H9 (cell line): ENCODE data around the gene LRCH1. TPM values are rescaled to one million over a fixed set of nuclear protein-coding genes. Genes with fewer than 3 reads are reported as not detected.

Experiments used
- DNase-seq: peaks from one replicate; pipeline ENCODE4 v3.0.0-alpha.2; 2017
- H2AFZ ChIP-seq: one replicate; pipeline ENCODE4 v1.6.1; 2013; ENCODE audit warnings: mild to moderate bottlenecking, low read length, control low read depth, moderate library complexity
- H2AK5ac ChIP-seq: 2 replicates; pipeline ENCODE4 v1.6.1; 2013; ENCODE audit warnings: low read length, control low read depth, mixed read lengths; ENCODE audit not compliant: insufficient read length
- H2BK120ac ChIP-seq: one replicate; pipeline ENCODE4 v1.6.1; 2013; ENCODE audit warnings: low read depth, mild to moderate bottlenecking, low read length, control low read depth, inconsistent platforms; ENCODE audit not compliant: poor library complexity, severe bottlenecking
- H2BK12ac ChIP-seq: 2 replicates; pipeline ENCODE4 v1.6.1; 2013; ENCODE audit warnings: low read length, control low read depth, mixed read lengths, low read depth; ENCODE audit not compliant: insufficient read length
- H2BK15ac ChIP-seq: 2 replicates; pipeline ENCODE4 v1.6.1; 2013; ENCODE audit warnings: low read depth, low read length, control low read depth
- H2BK20ac ChIP-seq: one replicate; pipeline ENCODE4 v1.6.1; 2013; ENCODE audit warnings: low read depth, mild to moderate bottlenecking, low read length, control low read depth, inconsistent platforms; ENCODE audit not compliant: poor library complexity, severe bottlenecking
- H2BK5ac ChIP-seq: 2 replicates; pipeline ENCODE4 v1.6.1; 2013; ENCODE audit warnings: low read length, control low read depth, mixed read lengths; ENCODE audit not compliant: insufficient read length
- H3K14ac ChIP-seq: 2 replicates; pipeline ENCODE4 v1.6.1; 2013; ENCODE audit warnings: low read length, control low read depth; ENCODE audit not compliant: insufficient read depth
- H3K18ac ChIP-seq: 2 replicates; pipeline ENCODE4 v1.6.1; 2013; ENCODE audit warnings: low read depth, mild to moderate bottlenecking, mixed read lengths, low read length, control low read depth; ENCODE audit not compliant: insufficient read length
- H3K23ac ChIP-seq: 2 replicates; pipeline ENCODE4 v1.6.1; 2013; ENCODE audit warnings: low read length, control low read depth, mixed read lengths, low read depth; ENCODE audit not compliant: insufficient read length
- H3K23me2 ChIP-seq: 2 replicates; pipeline ENCODE4 v1.6.1; 2013; ENCODE audit warnings: low read depth, mild to moderate bottlenecking, mixed read lengths, low read length, control low read depth; ENCODE audit not compliant: insufficient read length, poor library complexity, severe bottlenecking
- H3K27ac ChIP-seq: 2 replicates; pipeline ENCODE4 v1.5.1; 2013; ENCODE audit warnings: low read length, control low read depth, mixed read lengths, low read depth; ENCODE audit not compliant: insufficient read length
- H3K27me3 ChIP-seq: 2 replicates; pipeline ENCODE4 v1.6.1; 2013; ENCODE audit warnings: low read length, control low read depth, inconsistent platforms; ENCODE audit not compliant: insufficient read depth
- H3K4ac ChIP-seq: 2 replicates; pipeline ENCODE4 v1.6.1; 2013; ENCODE audit warnings: low read depth, mild to moderate bottlenecking, control low read depth, inconsistent platforms, low read length, moderate library complexity
- H3K4me1 ChIP-seq: 2 replicates; pipeline ENCODE4 v1.6.1; 2013; ENCODE audit warnings: low read length, control low read depth, inconsistent platforms; ENCODE audit not compliant: insufficient read depth
- H3K4me2 ChIP-seq: 2 replicates; pipeline ENCODE4 v1.6.1; 2013; ENCODE audit warnings: low read length, control low read depth, mixed read lengths; ENCODE audit not compliant: insufficient read length, insufficient read depth
- H3K56ac ChIP-seq: 2 replicates; pipeline ENCODE4 v1.6.1; 2013; ENCODE audit warnings: low read depth, mild to moderate bottlenecking, mixed read lengths, low read length, control low read depth; ENCODE audit not compliant: insufficient read length
- H3K79me1 ChIP-seq: 2 replicates; pipeline ENCODE4 v1.6.1; 2013; ENCODE audit warnings: low read depth, mild to moderate bottlenecking, moderate library complexity, low read length, control low read depth, inconsistent platforms; ENCODE audit not compliant: insufficient read depth, poor library complexity, severe bottlenecking
- H3K79me2 ChIP-seq: 2 replicates; pipeline ENCODE4 v1.6.1; 2013; ENCODE audit warnings: low read length, control low read depth, inconsistent platforms; ENCODE audit not compliant: insufficient read depth
- H3K9ac ChIP-seq: 2 replicates; pipeline ENCODE4 v1.6.1; 2013; ENCODE audit warnings: low read length, control low read depth, mixed read lengths; ENCODE audit not compliant: insufficient read length; ENCODE audit errors: extremely low read depth
- H3K9me3 ChIP-seq: one replicate; pipeline ENCODE4 v1.6.1; 2013; ENCODE audit warnings: low read depth, low read length, inconsistent platforms; ENCODE audit not compliant: control insufficient read depth
- H3T11ph ChIP-seq: one replicate; pipeline ENCODE4 v1.6.1; 2013; ENCODE audit warnings: mild to moderate bottlenecking, low read length, control low read depth, inconsistent platforms
- H4K20me1 ChIP-seq: one replicate; pipeline ENCODE4 v1.6.1; 2013; ENCODE audit not compliant: control insufficient read depth, insufficient read length, insufficient read depth
- H4K5ac ChIP-seq: 2 replicates; pipeline ENCODE4 v1.6.1; 2013; ENCODE audit warnings: low read depth, mild to moderate bottlenecking, mixed read lengths, low read length, control low read depth; ENCODE audit not compliant: insufficient read length
- H4K8ac ChIP-seq: replicated peaks from 2 replicates; pipeline ENCODE4 v1.6.1; 2013; ENCODE audit warnings: low read length, control low read depth, mixed read lengths, low read depth; ENCODE audit not compliant: insufficient read length
- H4K91ac ChIP-seq: 2 replicates; pipeline ENCODE4 v1.6.1; 2013; ENCODE audit warnings: low read depth, mild to moderate bottlenecking, moderate library complexity, mixed read lengths, low read length, control low read depth; ENCODE audit not compliant: insufficient read length
- H3K27ac Mint-ChIP-seq, 3 experiments: 2 replicates in 2 of 3; 3 replicates in 1 of 3; pipeline ENCODE4 v1.8.0; 2020 to 2021; ENCODE audit warnings: mixed read lengths in 3 of 3, mild to moderate bottlenecking in 1 of 3, moderate library complexity in 1 of 3
- H3K27me3 Mint-ChIP-seq: 2 replicates; pipeline ENCODE4 v1.8.0; 2021; ENCODE audit warnings: low read depth, mild to moderate bottlenecking, moderate library complexity, mixed read lengths
- H3K36me3 Mint-ChIP-seq, 3 experiments: 2 replicates in 2 of 3; 3 replicates in 1 of 3; pipeline ENCODE4 v1.8.0; 2020 to 2021; ENCODE audit warnings: low read depth in 3 of 3, mixed read lengths in 3 of 3; ENCODE audit not compliant: insufficient read depth in 1 of 3
- H3K4me1 Mint-ChIP-seq, 2 experiments: 2 replicates each; pipeline ENCODE4 v1.8.0; 2020; ENCODE audit warnings: mixed read lengths in 2 of 2
- H3K4me3 Mint-ChIP-seq, 2 experiments: 2 replicates in 1 of 2; 3 replicates in 1 of 2; pipeline ENCODE4 v1.8.0; 2020 to 2021; ENCODE audit warnings: mild to moderate bottlenecking in 2 of 2, mixed read lengths in 2 of 2, moderate library complexity in 1 of 2
- H3K9me3 Mint-ChIP-seq, 2 experiments: 2 replicates in 1 of 2; 3 replicates in 1 of 2; pipeline ENCODE4 v1.8.0; 2020; ENCODE audit warnings: mild to moderate bottlenecking in 2 of 2, mixed read lengths in 2 of 2, moderate library complexity in 1 of 2
- total RNA-seq: library from RNA; stranded (reverse); gene quantifications from 2 replicates; pipeline ENCODE4 v1.2.1, GENCODE V29; 2021
- TF ChIP-seq, protein P1 (sequence below): fragments of 200-600 bp; sonication (generic); conservative IDR thresholded peaks from 3 replicates; pipeline ENCODE4 v1.8.0; 2021; ENCODE audit warnings: antibody characterized with exemption, mild to moderate bottlenecking

LRCH1 gene
- total RNA-seq, 1 experiment from 2014 or later: 8.0 TPM

DNA sequence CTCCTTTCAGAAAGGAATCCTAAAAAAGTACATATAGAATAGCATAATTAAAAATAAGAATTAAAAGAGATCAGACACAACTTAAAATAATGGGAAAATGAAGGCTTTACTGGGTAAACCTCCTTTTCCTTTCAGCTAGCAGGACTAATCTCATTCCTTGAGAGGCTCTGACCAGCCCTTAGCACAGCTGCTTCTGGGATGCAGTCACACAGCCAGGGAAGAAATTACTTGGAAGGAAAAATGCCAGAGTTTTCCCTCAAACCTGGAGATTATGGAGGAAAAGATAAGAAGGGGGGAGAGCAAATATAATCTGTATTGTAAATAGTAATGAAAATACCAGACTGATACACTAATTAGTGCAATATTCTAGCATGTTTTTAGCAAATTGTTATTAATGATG, 91.8 kb downstream of the LRCH1 start:
- Histone ChIP-seq H3K14ac (no peak overlapping the region), H2BK12ac (no peak overlapping the region), H3K23ac (no peak overlapping the region), H2BK20ac (no peak overlapping the region), H3K4me2 (no peak overlapping the region), H2BK120ac (no peak overlapping the region), H2BK15ac (no peak overlapping the region), H3T11ph (no peak overlapping the region), H4K5ac (no peak overlapping the region), H4K8ac (no peak overlapping the region), H2BK5ac (no peak overlapping the region), H3K4ac (no peak overlapping the region), H4K20me1 (no peaks in the 10 kb centered on the region), H3K9ac (no peak overlapping the region), H3K4me1 (peaks cover 4% of the 10 kb centered on the region), H3K23me2 (no peaks in the 10 kb centered on the region), H3K27ac (no peak overlapping the region), H3K79me2 (peaks cover 4% of the 10 kb centered on the region), H3K56ac (no peak overlapping the region), H3K18ac (no peak overlapping the region), H3K27me3 (no peaks in the 10 kb centered on the region), H2AFZ (no peak overlapping the region), H3K79me1 (no peaks in the 10 kb centered on the region), H4K91ac (no peak overlapping the region), H2AK5ac (no peak overlapping the region), H3K9me3 (no peaks in the 10 kb centered on the region)
- Mint-ChIP-seq H3K27me3 (no peaks in the 10 kb centered on the region), H3K27ac (no peak overlapping the region), H3K4me1 (peaks cover 9 to 15% of the 10 kb centered on the region in 2 experiments), H3K36me3 (no peaks in the 10 kb centered on the region), H3K9me3 (no peaks in the 10 kb centered on the region), H3K4me3 (no peak overlapping the region)
- no peak for DNase-seq
- TF ChIP-seq, protein P1, sequence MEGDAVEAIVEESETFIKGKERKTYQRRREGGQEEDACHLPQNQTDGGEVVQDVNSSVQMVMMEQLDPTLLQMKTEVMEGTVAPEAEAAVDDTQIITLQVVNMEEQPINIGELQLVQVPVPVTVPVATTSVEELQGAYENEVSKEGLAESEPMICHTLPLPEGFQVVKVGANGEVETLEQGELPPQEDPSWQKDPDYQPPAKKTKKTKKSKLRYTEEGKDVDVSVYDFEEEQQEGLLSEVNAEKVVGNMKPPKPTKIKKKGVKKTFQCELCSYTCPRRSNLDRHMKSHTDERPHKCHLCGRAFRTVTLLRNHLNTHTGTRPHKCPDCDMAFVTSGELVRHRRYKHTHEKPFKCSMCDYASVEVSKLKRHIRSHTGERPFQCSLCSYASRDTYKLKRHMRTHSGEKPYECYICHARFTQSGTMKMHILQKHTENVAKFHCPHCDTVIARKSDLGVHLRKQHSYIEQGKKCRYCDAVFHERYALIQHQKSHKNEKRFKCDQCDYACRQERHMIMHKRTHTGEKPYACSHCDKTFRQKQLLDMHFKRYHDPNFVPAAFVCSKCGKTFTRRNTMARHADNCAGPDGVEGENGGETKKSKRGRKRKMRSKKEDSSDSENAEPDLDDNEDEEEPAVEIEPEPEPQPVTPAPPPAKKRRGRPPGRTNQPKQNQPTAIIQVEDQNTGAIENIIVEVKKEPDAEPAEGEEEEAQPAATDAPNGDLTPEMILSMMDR: no peak
